ENCODE data around the gene ACVRL1. TPM values are rescaled to one million over a fixed set of nuclear protein-coding genes. Genes with fewer than 3 reads are reported as not detected.
A peak's percentile ranks its signal among the peaks of the same experiment; 100 is the strongest.

ACVRL1 gene
- total RNA-seq, 1 experiment from 2014 or later: not detected

GRCh38 chr12:51922762-51923505, 15.6 kb downstream of the ACVRL1 start:
- POLR2A ChIA-PET (ENCODE audit: unreplicated experiment): no interaction called here
- CTCF ChIA-PET: no interaction called here
- Histone ChIP-seq H3K4me3 (no peak overlapping the region), H3K27me3 (ENCODE audit: insufficient read depth, low read depth) (no peaks in the 10 kb centered on the region), H3F3A (ENCODE audit: insufficient read depth, low read depth) (no peaks in the 10 kb centered on the region), H4K20me1 (ENCODE audit: insufficient read depth) (no peaks in the 10 kb centered on the region), H3K36me3 (ENCODE audit: low read depth) (no peaks in the 10 kb centered on the region), H3K4me1 (replicated peaks; ENCODE audit: insufficient read depth) (no peaks in the 10 kb centered on the region), H3K4me2 (no peak overlapping the region), H3K9me2 (ENCODE audit: insufficient read depth) (no peaks in the 10 kb centered on the region), H3K27ac (no peak overlapping the region), H3K79me2 (ENCODE audit: low read depth) (no peaks in the 10 kb centered on the region), H3K9me3 (ENCODE audit: insufficient read depth, low read depth) (no peaks in the 10 kb centered on the region), H2AFZ (no peak overlapping the region)
- no peak for TF ChIP-seq CTCF (conservative IDR thresholded peaks at IDR 0.05)
- TF ChIP-seq EZH2 (IDR thresholded peaks at IDR 0.05; ENCODE audit: low read depth): no peak
- BruUV-seq (replicated peaks): no TSS peak
- intact Hi-C loops (cut with micrococcal nuclease; ENCODE audit: unreplicated experiment): no loop called here
- DNase-seq: no peak

- no peaks in the 10 kb centered on the region for H3K27me3 ChIP-seq (ENCODE audit: insufficient read depth, low read depth)
- no peak overlapping the region for H3K4me2 ChIP-seq
- DNase-seq: no peak
- H3K79me2 ChIP-seq (ENCODE audit: low read depth): no peaks in the 10 kb centered on the region
- H3K36me3 ChIP-seq (ENCODE audit: low read depth): no peaks in the 10 kb centered on the region
- H3K4me1 ChIP-seq (replicated peaks; ENCODE audit: insufficient read depth): no peaks in the 10 kb centered on the region
- H3F3A ChIP-seq (ENCODE audit: insufficient read depth, low read depth): no peaks in the 10 kb centered on the region
- no peak overlapping the region for H3K4me3 ChIP-seq
- intact Hi-C loops (cut with micrococcal nuclease; ENCODE audit: unreplicated experiment): no loop called here
- ChIA-PET CTCF (no interaction called here), POLR2A (ENCODE audit: unreplicated experiment) (no interaction called here)
- H3K9me3 ChIP-seq (ENCODE audit: insufficient read depth, low read depth): no peaks in the 10 kb centered on the region
- no peaks in the 10 kb centered on the region for H3K9me2 ChIP-seq (ENCODE audit: insufficient read depth)
- TF ChIP-seq EZH2 (IDR thresholded peaks at IDR 0.05; ENCODE audit: low read depth): no peak
- TF ChIP-seq CTCF (conservative IDR thresholded peaks at IDR 0.05): peak; percentile 49
- H3K27ac ChIP-seq: no peak overlapping the region
- H4K20me1 ChIP-seq (ENCODE audit: insufficient read depth): no peaks in the 10 kb centered on the region
- no peak overlapping the region for H2AFZ ChIP-seq
- no TSS peak for BruUV-seq (replicated peaks)
Observed at GRCh38 chr12:51923506-51924365, 16.4 kb downstream of the ACVRL1 start.

- BruUV-seq (replicated peaks): no TSS peak
- Histone ChIP-seq H3F3A (ENCODE audit: insufficient read depth, low read depth) (no peaks in the 10 kb centered on the region), H3K9me2 (ENCODE audit: insufficient read depth) (no peaks in the 10 kb centered on the region), H3K79me2 (ENCODE audit: low read depth) (no peaks in the 10 kb centered on the region), H3K4me3 (no peak overlapping the region), H3K4me1 (replicated peaks; ENCODE audit: insufficient read depth) (no peaks in the 10 kb centered on the region), H3K36me3 (ENCODE audit: low read depth) (no peaks in the 10 kb centered on the region), H3K9me3 (ENCODE audit: insufficient read depth, low read depth) (no peaks in the 10 kb centered on the region), H4K20me1 (ENCODE audit: insufficient read depth) (no peaks in the 10 kb centered on the region), H3K4me2 (no peak overlapping the region), H2AFZ (no peak overlapping the region), H3K27me3 (ENCODE audit: insufficient read depth, low read depth) (no peaks in the 10 kb centered on the region; the same call in 1 of the 2 replicates), H3K27ac (no peak overlapping the region)
- POLR2A ChIA-PET (ENCODE audit: unreplicated experiment): no interaction called here
- intact Hi-C loops (cut with micrococcal nuclease; ENCODE audit: unreplicated experiment): no loop called here
- CTCF ChIA-PET: no interaction called here
- TF ChIP-seq CTCF (conservative IDR thresholded peaks at IDR 0.05): no peak
- no peak for TF ChIP-seq EZH2 (IDR thresholded peaks at IDR 0.05; ENCODE audit: low read depth)
- no peak for DNase-seq
Observed at GRCh38 chr12:51924551-51925319, 17.4 kb downstream of the ACVRL1 start.

All from PC-9 (cell line).